HG02642 (cell line): ENCODE measurements around the gene USP46.
A peak's percentile ranks its signal among the peaks of the same experiment; 100 is the strongest.

Experiments used
- ATAC-seq: cut with Tn5 transposase; IDR thresholded peaks from one replicate; pipeline ENCODE4 v1.9.1; 2021; ENCODE audit warnings: mild to moderate bottlenecking; ENCODE audit not compliant: unreplicated experiment, poor library complexity

Gene USP46

GRCh38 chr4:52659001-52659721 lies at the start of gene USP46:
Gene USP46, minus strand, starts transcription at chr4:52659301. Its CDS starts 151 bp downstream, at chr4:52659150.
- peak; percentile 90 for ATAC-seq

- ATAC-seq: no peak
These were observed 45.6 kb upstream of the USP46 start for GRCh38 chr4:52704661-52705060.

- no peak for ATAC-seq
These were observed 45.0 kb upstream of the USP46 start for GRCh38 chr4:52704133-52704532.

GRCh38 chr4:52701207-52701606 lies 42.1 kb upstream of the USP46 start:
- ATAC-seq: peak; percentile 94

- no peak for ATAC-seq
These were observed 35.8 kb upstream of the USP46 start for GRCh38 chr4:52694936-52695335.

- no peak for ATAC-seq
These were observed 34.4 kb upstream of the USP46 start for GRCh38 chr4:52693492-52693891.

GRCh38 chr4:52689096-52689495 lies 30.0 kb upstream of the USP46 start:
- no peak for ATAC-seq

GRCh38 chr4:52687696-52688095 lies 28.6 kb upstream of the USP46 start:
- no peak for ATAC-seq

GRCh38 chr4:52685316-52685715 lies 26.2 kb upstream of the USP46 start:
- ATAC-seq: no peak

GRCh38 chr4:52684896-52685295 lies 25.8 kb upstream of the USP46 start:
- no peak for ATAC-seq

- ATAC-seq: no peak
These were observed 21.3 kb upstream of the USP46 start for GRCh38 chr4:52680381-52680780.

- ATAC-seq: no peak
These were observed 17.4 kb upstream of the USP46 start for GRCh38 chr4:52676536-52676935.

- no peak for ATAC-seq
These were observed 16.0 kb upstream of the USP46 start for GRCh38 chr4:52675111-52675510.

GRCh38 chr4:52670739-52671138 lies 11.6 kb upstream of the USP46 start:
- no peak for ATAC-seq

- no peak for ATAC-seq
These were observed 11.0 kb upstream of the USP46 start for GRCh38 chr4:52670121-52670520.

GRCh38 chr4:52665592-52665991 lies 6.5 kb upstream of the USP46 start:
- peak; percentile 75 for ATAC-seq

GRCh38 chr4:52664479-52664878 lies 5.4 kb upstream of the USP46 start:
- no peak for ATAC-seq

GRCh38 chr4:52661966-52662690 lies 3.0 kb upstream of the USP46 start:
- ATAC-seq: no peak

GRCh38 chr4:52660643-52661042 lies 1.5 kb upstream of the USP46 start:
- no peak for ATAC-seq

- peak; percentile 31 for ATAC-seq
These were observed 691 bp upstream of the USP46 start for GRCh38 chr4:52659722-52660261.

- ATAC-seq: no peak
These were observed 480 bp downstream of the USP46 start for GRCh38 chr4:52658641-52659000.
